ENCODE measurements around the gene GNAO1.
"Not testable (repeated sequence)": the region's sequence is repeated elsewhere in the genome, so short reads cannot be mapped to it uniquely, and the experiment has no call there.

The GNAO1 gene

DNA sequence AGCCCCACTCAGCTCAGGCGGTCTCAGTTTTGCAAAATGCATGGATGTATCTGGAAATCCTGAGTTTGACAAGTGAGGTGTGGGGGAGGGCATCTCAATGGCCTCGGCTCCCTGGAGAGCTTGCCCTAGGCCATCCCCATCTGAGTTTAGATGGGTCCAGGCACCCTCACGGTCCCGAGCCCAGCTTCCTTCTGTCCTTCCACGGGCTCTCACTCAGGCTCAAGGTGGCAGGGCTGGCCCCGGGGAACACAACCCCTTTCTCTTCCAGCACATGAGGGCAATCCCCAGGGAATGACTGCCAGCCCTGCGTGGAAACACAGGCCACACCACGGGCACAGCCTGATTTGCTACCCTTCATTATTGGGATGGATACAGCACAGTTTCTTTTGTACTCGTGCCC, 175.7 kb downstream of the GNAO1 start:
- DNase-seq (ENCODE audit: low spot score) = no peak

DNA sequence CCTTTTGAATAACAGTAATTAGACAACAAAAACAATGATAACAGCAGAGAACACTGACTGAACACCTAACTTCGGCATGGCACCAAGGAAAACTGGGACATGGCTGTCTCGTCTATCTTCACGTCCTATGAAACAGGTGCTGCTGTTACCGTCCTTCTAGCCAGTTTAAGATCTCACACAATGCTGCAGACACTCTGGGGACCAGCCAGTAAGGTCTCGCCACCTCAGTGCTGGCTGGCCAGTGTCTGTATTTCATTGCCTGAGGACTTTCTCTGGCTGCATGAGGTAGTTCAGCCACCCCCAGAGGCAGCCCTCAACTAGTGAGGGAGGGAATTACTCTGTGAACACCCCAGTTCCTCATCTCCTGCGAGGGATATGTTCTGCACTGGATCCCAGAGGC, 176.5 kb downstream of the GNAO1 start:
- DNase-seq (ENCODE audit: low spot score) = no peak

DNA sequence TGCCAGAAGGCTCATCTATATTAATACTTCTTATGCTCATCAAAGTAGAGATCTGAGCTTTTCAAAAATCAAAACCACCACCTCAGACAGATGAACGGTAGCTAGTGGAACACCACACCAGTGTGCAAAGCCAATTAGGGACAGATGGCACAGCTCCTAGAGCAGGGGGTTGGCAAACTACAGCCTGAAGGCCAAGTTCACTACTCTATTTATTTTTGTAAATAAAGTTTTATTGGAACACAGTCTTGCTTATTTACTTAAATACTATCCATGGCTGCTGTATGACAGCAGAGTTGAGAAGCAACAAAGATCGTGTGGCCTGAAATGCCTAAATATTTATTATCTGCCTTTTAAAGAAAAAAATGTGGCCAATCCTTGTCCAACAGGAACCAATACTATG, 177.3 kb downstream of the GNAO1 start:
- DNase-seq (ENCODE audit: low spot score) = no peak

DNA sequence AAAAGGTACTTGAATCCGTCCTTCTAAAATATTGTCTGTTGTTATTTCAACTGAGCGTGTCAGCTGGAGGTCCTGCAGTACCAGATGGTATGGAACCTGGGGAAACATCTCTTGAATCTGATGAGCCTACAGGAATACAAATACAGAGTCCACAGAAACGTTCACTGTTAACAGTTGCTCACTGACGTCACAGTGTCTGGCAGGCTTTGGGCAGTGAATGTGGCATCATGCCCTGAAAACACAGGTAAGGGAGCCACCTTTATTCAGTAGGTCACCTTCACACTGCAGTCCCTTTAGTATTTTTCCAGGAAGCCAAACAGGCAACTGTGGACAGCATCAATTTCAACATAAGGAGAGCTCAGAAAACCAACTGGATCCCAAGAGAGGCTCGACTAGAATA, 177.9 kb downstream of the GNAO1 start:
- no peak for DNase-seq (ENCODE audit: low spot score)

DNA sequence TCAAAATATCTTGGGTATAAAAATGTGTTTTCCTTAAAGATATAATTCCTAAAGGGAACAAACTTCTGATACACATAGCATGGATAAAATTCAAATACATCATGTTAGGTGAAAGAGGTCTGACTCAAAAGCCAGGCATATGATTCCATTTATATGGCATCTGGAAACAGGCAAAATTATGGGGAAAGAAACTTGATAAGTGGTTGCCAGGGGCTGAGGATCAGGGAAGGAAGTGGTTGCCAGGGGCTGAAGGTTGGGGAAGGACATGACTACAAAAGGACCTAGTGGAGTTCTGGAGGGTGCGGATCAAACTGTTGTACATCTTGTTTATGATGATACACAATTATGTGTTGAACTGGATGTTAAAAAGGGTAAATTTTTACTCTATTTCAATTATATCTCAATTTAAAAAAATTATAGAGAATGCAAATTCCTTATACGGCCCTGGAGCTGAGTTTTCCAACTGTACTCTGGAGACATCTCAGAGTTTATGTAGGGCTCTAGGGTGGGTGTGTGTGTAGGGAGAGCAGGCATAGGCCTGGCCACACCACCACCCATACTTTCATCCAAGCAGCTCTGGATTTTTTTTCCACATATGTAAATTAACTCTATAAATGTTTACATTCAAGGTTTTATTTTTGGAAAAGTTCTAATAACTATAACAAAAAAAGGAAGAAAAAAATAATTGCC, 179.0 kb downstream of the GNAO1 start:
- no peak for DNase-seq (ENCODE audit: low spot score)

DNA sequence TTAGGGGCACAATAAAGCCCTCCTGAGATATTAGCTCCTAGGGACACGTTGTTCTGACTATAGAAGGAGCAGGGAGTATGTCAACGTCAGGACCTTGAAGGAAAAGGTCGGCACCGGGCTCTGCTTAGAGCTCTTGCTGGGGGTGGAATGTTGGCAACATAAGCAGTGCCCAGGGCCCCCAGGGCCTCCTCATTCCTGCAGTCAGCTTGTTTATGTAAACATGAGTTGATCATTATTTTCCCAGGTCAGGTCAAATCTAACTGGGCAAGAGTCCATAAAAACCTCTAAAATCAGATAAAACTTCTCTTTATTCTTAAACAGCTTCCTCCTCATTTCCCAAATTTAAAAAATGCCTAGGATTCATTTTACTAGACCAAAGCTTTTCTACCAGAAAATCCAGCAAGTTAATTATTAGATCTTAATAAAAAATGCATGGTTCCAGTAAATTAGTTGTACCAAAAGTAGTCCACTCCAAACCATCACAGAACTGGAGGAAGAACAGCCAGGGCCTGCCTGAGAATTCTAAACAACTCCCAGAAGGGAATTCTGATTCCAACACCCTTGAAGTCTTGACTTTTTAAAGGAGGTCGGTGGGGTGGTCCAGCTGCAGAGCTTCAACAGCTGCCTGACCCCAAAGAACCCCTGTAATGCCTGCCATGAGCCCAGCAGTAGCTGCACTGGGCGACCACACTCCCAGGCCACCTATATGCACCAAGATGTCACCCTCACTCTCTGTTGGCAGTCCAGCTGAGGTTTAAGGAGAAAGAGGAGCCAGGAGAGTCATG, 179.8 kb downstream of the GNAO1 start:
- no peak for DNase-seq (ENCODE audit: low spot score)

DNA sequence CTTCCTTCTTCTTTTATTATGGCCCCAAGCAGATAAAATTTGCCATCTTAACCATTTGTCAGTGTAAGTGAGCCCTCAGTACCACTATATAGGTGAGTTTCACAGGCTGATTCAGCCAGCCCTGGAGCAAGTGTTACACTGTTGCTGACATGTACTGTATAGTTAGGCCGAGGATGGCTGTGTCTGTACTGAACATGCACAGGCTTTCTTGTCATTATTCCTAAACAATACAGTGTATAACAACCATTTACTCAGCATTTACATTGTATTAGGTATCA, 180.3 kb downstream of the GNAO1 start:
- DNase-seq (ENCODE audit: low spot score) = no peak

DNA sequence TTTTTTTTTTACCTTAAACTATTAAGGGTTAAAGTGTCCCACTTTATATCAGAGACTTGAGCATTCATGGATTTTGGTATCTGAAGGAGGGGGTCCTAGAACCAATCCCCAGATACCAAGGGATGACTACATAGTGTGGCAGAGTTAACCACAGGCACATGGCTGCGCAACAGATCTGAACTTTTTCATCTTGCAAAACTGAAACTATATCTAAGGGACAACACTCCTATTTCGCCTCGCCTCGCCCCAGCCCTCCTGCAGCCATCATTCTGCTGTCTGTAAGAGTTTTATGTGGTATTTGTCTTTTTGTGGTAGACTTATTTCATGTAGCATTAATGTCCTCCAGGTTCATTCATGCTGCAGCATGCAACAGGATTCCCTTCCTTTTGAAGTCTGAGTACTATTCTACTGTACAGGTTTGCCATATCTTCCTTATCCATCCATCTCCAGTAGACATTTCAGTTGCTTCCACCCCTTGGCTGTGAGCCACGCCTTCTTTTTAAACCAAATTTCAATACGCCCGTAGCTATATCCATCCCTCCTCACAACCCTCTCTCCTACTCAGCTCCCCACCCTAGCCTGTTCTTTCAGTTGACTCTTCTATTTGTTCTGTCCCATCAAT, 180.8 kb downstream of the GNAO1 start:
- no peak for DNase-seq (ENCODE audit: low spot score)

DNA sequence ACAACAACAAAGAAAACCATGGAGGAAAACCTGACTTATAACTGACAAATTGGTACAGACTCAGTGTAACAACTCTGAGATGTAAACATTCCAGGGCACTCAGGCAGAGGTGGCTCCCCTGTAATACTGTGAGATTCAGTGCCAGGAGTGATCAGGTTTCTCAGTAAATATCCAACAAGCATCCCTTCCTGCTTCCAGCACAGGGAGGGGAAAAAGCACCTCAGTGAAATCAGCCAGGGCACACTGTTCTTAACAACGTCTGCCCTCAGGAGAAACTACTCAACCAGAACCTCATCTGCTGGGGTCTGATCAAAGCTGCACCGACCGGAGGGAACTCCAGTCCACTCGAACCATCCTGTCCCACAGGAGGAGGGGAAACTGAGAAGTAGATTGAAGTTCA, 181.7 kb downstream of the GNAO1 start:
- no peak for DNase-seq (ENCODE audit: low spot score)

DNA sequence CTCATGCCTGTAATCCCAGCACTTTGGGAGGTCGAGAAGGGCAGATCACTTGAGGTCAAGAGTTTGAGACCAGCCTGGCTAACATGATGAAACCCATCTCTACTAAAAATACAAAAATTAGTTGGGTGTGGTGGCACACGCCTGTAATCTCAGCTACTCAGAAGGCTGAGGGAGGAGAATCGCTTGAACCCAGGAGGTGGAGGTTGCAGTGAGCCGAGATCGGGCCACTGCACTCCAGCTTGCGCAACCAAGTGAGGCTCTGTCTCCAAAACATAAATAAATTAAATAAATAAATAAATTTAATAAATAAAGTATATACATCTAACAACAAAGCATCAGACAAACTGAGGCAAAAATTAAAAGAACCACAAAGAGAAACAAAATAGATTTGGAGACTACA, 184.5 kb downstream of the GNAO1 start:
- DNase-seq (ENCODE audit: low spot score) = not testable (repeated sequence)

DNA sequence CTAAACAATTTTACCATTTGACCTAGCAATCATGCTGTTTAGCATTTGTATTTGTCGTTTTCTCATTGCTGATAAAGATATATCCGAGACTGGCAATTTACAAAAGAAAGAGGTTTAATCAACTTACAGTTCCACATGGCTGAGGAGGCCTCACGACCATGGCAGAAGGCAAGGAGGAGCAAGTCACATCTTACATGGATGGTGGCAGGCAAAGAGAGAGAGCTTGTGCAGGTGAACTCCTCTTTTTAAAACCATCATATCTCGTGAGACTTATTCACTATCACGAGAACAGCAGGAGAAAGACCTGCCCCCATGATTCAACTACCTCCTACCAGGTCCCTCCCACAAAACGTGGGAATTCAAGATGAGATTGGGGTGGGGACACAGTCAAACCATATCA, 187.8 kb downstream of the GNAO1 start:
- not testable (repeated sequence) for DNase-seq (ENCODE audit: low spot score)

DNA sequence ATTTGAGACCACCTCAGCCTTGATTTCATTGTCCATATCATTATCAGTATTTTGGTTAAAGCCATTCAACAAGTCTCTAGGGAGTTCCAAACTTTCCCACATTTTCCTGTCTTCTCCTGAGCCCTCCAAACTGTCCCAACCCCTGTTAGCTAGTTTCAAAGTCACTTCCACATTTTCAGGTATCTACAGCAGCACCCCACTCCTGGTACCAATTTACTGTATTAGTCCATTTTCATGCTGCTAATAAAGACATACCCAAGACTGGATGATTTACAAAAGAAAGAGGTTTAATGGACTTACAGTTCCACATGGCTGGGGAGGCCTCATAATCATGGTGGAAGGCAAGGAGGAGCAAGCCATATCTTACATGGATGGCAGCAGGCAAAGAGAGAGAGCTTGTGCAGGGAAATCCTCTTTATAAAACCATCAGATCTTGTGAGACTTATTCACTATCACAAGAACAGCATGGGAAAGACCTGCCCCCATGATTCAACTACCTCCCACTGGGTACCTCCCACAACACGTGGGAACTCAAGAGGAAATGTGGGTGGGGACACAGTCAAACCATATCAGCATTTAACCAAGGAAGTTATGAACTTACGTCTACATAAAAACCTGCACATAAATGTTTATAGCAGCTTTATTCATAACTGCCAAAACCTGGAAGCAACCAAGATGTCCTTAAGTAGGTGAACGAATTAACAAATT, 189.6 kb downstream of the GNAO1 start:
- DNase-seq (ENCODE audit: low spot score) = not testable (repeated sequence)

DNA sequence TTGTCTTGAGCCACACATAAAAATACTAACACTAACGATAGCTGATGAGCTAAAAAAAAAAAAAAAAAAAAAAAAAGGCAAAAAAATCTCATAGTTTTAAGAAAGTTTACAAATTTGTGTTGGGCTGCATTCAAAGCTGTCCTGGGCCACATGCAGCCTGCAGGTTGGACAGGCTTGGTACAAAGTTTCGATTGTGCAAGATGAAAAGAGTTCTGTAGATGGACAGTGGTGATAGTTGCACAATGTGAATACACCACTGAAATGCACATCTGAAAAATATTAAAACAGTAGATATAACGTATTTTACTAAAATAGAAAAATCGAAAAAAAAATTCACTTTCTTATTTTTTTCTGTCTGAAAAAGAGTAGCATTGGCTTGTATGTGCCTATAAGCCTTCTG, 191.2 kb downstream of the GNAO1 start:
- DNase-seq (ENCODE audit: low spot score) = no peak

DNA sequence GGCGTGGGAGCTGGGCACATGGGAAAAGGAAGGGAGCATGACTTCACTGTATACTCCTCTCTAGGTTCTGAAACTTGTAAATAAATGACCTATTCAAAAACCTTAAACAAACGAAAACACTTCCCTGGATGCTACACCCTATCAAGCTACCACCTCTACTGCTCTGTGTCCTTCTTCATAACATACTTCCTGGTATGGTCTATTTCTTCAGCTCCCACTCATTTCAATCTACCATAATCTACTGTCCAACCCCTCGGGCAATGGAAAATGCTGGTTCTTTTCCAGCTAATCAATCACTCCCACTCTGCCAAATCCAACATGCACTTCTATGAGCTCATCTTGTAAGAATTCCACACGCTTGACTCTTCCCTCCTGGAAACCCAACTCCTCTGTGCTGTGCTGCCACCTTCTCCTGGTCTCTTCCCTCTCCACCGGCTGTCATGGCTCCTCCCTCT, 191.6 kb downstream of the GNAO1 start:
- no peak for DNase-seq (ENCODE audit: low spot score)

DNA sequence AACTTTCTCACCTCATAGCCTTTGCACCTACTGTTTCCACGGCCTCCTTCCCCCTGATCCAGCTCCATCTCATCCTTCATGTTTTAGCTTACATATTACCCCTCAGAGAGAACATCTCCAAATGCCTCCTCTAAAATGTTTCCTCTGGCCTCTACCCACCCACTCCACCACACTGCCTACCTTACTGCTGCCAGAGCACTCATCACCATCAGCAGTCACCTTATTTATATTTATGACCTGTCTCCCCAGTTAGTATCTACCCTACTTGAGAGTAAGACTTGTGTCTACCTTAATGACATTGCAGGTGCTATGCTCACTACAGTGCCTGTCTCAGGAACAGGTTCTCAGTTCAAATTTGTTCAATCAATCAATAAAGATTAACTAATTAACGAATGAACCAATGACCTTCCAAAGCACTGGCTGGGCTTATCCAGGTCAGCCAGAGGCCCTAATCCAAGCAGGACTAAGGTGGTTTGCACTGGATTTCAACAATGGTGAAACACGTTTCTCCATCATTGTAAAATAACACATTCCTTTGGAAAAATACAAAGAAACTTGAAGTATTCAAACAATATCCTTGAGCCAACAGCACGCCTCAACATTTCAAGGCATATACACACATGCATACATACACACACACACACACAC, 192.9 kb downstream of the GNAO1 start:
- no peak for DNase-seq (ENCODE audit: low spot score)

DNA sequence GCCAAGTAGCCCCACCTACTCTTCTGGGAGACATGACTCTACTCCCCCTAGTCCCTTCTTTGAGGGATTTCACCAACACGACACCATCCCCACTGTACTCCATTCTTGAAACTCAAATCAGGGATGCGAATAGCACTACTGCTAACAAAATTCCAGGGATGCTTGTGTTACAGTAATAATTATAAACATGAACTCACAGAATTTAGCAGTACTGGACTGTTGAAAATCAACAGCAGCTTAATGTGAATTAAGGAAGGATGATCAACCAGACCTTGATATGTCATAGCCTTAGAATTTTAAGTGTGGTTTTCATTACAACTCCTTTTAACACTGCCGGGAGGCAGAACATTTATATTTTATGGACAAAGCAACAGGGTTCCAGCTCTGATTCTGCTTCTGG, 196.1 kb downstream of the GNAO1 start:
- DNase-seq (ENCODE audit: low spot score) = no peak

DNA sequence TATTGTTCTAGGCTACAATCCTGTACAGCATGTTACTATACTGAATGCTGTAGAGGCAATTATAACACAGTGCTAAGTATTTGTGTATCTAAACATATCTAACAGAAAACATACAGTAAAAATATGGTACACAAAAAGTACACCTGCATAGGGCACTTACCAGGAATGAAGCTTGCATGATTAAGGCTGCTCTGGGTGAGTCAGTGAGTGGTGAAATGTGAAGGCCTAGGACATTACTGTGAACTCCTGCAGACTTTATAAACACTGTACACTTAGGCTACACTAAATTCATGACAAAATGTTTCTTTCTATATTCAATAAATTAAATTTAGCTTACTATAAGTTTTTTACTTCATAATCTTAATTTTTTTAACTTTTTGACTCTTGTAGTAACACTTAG, 196.9 kb downstream of the GNAO1 start:
- no peak for DNase-seq (ENCODE audit: low spot score)

DNA sequence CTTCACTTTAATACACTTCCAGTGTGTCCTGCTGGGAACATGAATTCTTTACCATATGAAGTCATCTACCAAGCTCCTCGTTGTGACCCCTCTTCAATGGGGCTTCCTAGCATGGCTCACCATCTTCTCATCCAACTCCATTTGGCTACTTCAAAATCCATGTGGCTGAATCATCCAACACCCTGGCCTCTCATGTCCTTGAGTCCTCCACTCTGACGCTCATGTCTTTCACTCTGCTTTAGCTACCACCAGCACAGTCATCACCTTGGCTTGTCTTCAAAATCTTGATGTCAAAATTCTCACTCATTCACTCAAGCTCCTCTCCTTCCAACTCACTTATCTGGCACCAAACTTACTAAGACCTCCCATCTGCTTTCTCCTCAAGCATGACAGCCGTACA, 198.3 kb downstream of the GNAO1 start:
- no peak for DNase-seq (ENCODE audit: low spot score)

DNA sequence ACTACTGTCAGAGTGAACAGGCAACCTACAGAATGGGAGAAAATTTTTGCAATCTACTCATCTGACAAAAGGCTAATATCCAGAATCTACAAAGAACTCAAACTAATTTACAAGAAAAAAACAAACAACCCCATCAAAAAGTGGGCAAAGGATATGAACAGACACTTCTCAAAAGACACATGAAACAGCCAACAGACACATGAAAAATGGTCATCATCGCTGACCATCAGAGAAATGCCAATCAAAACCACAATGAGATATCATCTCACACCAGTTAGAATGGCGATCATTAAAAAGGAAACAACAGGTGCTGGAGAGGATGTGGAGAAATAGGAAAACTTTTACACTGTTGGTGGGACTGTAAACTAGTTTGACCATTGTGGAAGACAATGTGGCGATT, 205.4 kb downstream of the GNAO1 start:
- not testable (repeated sequence) for DNase-seq (ENCODE audit: low spot score)

DNA sequence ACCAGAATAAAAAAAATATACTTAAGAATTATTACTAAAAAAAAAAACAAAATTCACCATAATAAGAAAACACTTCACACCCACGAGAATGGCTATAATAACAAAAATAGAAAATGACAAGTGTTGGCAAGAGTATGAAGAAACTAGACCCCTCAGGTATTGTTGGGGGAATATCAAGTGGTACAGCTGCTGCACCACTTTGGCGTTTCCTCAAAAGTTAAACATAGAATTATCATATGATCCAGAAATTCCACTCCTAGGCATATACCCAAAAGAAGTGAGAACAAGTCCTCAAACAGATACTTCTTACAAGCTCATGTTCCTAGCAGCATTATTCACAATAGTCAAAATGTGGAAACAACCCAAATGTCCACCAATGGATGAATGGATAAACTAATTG, 207.8 kb downstream of the GNAO1 start:
- no peak for DNase-seq (ENCODE audit: low spot score)

DNA sequence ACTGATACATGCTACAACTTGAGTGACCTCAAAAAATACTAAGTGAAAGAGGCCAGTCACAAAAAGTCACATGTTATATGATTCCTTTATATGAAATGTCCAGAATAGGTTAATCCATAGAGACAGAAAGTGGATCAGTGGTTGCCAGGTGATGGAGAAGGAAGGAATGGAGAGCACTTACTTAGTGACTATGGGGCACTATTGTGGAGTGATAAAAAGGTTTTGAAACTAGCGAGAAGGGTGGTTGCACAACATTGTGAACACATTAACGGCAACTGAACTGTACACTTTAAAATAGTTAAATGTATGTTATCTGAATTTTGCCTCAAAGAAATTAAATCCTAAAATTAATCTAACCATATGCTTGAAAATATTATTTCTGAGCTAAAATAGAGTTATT, 208.2 kb downstream of the GNAO1 start:
- DNase-seq (ENCODE audit: low spot score) = no peak

DNA sequence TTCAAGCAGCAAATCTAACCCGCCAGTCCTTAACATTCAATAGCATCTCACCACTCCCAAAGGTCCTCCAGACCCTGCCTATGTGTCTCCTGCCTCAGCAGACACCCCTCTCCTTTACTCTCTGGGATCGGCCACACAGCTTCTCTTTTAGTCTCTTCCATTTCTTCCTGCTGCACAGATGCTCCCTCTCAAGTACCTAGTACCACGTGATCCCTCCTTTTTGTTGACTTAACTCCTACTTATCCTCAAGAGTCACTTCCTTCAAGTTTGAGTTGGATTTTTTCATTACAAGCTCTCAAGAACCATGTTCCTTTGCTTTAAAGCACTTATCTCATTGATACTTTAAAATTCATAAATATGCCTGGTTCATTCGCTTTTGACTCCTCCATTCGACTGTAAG, 209.2 kb downstream of the GNAO1 start:
- no peak for DNase-seq (ENCODE audit: low spot score)

Measured in Ammon's horn (tissue), 1 donor.